ENCODE data around the gene BCAS1.

BCAS1 gene

DNA sequence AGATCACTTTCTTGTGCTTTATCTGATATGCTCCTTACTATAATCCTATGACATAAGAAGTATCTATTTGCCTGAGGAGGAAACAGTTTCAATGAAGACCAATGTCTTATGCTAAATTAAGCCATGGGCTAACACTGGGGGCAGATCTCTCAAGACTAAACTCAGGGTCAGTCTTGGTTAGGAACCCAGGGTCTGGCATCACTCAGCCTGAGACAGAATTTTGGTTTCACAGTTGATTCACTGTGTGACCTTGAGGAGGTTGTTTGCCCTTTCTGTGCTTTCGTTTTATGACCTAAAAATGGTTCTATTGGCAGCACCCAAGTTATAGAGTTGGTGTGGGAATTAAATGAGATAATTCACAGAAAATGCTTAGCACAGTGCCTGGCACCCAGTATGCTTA lies 4.9 kb upstream of the BCAS1 start:
- no peak for DNase-seq

DNA sequence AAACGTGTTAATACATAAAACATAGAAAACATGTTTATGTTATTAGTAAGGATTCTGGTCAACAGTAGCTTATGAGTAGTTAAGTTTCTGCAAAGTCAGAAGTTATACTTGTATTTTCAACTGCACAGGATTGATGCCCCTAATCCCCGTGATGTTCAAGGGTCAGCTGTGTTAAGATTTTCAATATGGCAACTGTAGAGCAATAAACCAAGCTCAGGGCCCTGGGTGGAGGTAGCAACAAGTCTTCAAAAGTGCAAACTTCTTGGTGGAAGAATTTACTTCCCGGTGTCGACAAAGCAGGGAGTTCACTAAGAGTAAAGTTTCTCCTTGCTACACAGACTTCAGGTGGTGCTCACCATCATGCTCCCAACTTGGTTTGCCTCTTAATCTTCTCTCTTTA lies 4.1 kb upstream of the BCAS1 start:
- no peak for DNase-seq

DNA sequence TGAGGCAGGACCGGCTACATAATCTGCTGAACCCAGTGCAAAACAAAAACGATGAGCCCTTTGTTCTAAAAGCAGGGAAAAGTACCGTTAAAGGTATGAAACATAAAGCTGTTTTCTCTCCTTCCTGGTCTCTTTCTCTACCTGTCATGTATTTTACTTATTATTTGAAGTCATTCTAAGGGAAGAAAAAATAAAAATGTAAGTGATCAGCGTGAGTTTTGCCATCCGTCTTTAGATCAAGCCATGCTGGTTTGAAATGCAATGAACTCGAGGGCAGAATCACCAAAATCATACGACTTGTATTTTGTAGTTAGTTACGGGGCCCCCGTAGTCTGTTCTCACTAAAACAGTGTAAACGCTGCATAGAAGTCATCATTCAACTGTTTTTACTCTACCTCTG lies 2.9 kb upstream of the BCAS1 start:
- DNase-seq = no peak

DNA sequence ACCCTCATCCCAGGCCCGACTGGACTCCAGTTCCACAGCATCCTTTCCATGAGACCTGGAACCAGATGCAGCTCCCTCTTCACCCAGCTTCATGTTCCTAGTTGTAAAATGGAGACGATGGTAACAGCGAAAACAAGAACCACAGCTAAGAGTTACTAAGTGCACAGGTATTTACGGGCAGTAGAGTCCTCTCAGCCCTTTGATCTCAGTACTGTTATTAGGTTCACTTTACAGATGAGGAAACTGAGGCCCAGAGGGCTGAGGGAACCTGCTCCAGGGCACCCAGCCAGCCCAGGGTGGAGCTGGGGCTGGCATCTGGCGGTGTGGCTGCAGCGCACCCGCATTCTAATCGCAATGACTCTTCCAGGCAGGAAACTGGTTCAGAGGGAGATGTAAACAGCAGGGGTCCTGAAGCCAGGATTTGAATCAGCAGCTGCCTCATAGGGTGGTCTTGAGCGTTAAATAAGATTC lies 858 bp downstream of the BCAS1 start:
- DNase-seq = no peak

DNA sequence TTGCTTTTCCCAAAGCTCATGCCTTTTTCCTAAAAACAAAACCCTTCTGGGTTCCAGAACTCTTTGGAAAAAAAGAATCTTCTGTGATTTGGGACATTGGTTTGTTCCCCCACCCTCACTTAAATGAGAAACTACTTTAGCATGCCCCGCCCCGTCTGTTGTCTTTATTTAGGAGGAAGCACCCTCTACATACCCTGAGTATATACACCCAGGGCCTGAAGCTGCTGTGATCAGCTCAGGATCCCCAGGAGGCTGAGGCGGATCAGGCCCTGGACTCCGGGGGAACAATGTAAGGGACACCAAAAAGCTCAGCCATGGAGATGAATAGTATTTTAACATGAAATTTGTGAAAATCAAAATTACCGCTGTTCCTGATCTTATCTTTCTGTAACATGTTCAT lies 1.4 kb downstream of the BCAS1 start:
- no peak for DNase-seq

DNA sequence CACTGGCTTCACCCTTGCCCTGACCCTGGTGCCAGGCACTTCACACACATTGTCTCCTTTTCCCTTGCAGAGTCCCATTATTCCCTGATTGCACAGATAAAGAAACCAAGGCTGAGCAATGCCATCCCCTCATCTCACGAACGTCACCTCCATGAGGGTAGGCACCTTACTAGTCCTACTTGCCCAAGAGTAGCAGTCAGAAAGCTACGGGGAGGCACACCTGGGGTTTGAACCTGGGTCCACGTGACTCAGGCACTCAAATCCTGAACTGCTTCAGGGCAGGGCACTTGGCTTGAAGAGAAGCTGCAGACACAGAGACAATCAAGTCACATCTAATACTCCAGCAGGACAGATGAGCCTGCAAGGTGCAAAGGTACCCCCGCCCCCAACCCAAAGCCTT lies 1.9 kb downstream of the BCAS1 start:
- no peak for DNase-seq

DNA sequence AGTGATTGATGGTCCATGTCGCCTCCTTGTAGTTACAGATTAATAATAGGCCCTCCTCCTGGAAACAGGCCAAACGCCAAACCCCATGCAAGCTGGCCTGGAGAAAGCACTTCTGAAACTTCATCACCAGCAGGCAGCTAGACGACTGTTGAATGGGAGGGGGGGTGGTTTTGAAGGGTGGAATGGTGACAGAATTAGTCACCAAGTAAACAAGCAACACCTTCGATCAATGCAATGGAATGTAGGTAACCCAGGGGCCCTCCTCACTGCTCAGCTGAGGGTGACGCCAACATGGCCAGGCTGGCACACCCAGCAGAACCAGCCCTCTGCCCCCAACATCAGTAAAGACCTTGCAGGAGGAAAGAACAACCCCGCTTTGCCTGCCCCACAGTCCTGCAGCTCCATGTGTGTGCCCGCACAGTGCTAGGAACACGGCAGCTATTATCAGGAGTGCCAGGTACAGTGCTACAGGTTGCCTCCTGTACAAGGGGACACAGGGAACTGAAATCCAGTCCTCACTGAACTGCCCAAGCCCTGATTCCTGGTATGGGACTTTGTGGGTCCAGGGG lies 2.7 kb downstream of the BCAS1 start:
- peak; percentile 56 for DNase-seq

DNA sequence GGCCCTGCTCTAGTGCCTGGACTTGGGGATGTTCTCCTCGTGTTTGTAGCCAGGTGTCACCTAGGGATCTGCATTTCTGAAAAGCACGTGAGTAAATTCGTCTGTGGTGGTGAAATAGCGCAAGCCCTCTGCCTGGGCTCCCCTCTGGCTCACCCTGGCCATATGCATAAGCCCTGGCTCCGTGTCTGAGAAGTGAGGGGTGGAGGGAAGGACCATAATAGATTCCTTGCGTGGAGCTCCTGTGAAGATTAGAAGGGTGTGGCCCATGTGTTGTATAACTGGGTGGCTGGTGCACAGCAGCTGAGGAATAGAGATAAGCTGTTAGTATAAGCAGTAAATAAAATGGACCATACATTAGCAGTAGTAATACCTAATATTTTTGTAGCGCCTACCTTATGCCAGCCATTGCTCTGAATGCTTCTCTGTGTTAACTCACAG lies 4.8 kb downstream of the BCAS1 start:
- DNase-seq = no peak

DNA sequence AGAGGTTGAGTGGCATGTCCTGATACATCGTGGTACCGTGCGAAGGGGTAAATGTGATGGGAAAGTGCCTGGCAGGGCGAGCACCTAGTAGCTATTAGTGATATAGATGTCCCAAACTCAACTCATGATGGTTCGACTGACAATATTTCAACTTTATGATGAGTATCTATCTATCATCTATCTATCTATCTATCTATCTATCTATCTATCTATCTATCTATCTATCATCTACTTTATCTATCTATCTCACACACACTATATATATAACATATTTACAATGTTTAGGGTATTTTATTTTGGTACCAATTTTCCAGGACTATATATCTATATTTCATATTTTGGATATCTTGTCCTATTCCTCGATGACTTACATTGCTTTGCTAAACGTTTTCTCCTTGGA lies 5.5 kb downstream of the BCAS1 start:
- no peak for DNase-seq

DNA sequence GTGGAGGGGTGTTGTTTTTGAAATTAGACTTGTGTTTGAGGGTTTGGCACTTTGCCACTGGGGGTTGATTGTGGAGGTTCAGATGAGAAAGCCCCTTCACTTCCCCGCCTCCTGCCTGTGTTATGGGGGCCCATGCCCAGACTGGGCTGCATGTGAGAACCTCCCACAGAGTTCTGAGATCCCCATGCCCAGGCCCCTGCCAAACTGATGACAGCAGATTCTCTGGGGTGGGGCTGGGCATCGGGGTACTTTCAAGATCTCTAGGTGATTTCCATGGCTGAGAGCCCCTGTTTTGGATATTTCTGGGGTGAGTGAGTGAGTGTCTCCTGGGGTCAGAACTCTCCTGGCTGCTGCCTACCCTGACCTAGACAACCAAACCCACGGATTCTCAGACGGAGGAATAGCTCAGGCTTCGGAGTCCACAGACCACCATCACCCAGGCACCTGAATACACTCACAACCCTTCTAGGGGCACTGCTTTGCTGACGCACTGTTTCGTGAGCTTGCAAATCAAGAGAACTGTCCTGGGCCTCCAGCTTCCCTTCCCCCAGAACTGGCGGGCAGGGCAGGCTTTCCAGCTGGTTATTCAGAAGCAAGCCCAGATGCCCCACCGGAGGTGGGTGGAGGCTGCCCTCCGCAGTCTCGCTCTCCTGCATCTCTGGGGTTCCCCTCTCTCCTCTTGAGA lies 6.3 kb downstream of the BCAS1 start:
- no peak for DNase-seq

DNA sequence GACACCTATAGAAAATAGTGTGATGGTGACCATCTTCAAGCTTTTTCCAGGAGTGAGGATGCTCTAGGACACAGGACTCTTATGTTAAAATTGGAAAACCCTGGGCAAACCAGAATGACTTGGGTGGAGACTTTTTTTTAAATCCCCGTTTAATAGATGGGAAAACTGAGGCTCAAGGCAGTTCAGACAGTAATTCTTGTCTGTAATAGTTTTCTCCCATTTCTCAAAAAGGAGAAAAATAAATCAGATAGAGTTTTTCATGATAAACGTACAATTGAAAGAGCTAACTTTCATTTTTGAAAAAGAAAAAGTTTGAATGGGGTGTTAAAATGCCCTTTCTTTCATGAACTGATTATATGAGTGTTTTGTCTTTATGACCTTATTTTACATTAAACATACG lies 6.8 kb downstream of the BCAS1 start:
- DNase-seq = no peak

DNA sequence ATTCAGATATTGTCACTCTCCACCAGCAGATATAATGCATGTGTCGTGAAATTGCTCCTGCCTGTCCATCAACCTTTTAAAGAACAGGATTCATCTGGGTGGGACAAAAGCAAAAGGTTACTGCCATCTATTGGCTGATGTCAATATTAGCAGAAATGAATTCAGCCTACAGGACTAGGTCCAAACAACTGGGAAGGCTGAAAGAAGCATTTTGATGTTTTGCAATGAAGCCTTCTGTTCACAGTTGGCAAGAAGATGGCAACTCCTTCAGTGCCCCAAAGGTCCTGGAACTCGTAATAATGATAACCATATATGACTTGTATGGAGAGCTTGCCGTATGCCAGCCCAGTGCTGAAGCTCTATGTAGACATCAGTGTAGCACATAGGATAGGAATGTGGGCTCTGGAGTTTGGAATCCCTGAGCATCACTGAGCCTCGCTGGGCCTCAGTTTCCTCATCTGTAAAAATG lies 7.5 kb downstream of the BCAS1 start:
- peak; percentile 68 for DNase-seq

DNA sequence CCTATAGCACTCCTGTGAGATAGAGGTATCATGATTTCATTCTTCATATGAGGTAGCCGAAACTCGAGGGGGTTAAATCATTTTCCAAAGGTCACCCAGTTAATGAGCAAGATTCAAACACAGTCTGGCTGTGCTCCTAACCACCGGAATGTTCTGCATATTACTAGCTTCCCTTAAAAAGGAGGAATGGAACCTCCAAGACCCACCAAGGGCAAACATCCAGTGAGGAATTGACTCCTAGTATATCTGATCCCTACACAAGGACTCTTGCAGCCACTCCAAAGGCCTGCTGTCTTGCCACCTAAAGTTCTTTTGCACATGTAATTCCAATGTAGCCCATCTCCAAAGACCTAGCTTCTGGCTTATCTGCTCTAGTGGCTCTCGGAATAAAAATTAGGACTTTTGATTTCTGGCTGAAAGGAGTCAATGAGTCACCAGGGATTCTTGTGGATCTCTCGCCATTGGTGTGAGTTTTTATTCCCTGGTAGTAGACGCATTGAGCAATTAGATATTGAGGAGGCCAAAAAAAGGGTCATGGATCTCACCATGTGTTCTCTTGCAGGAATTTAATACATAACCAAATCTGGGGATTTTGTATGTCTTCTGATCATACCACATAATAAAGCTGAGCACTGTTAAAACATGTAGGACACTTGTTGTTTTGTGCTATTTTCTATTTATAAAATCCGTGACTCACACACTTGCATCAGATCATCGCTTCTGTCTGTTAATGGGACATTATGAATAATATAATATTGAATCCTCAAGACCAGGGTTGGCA lies 9.1 kb downstream of the BCAS1 start:
- DNase-seq = peak; percentile 70

DNA sequence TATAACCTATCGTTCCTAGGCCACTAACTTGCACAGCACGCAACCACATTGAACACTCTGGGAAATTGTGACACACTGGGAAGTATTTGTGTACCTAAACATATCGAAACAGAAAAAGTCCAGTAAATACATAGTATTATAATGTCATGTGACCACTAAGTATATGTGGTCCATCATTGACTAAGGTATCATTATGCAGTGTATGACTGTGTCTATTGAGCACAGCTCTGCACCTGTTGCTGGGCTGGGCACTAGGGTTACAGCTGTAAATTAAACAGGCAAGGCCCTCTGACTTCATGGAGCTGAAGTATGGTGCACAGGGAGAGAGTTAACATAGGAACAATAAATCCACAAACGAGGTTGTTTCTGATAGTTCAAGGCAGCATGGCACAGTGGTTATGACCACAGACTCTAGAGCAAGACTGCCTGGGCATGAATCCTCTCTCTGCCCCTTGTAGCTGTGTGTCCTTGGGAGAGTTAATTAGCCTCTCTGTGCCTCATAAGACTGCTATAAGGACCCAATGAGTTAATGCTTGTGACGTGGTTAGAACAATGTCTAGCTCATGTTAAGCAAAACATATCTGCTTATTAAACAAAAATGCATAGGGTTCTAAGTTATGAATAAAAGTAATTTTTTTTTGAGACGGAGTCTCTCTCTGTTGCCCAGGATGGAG lies 10.6 kb downstream of the BCAS1 start:
- DNase-seq = no peak

DNA sequence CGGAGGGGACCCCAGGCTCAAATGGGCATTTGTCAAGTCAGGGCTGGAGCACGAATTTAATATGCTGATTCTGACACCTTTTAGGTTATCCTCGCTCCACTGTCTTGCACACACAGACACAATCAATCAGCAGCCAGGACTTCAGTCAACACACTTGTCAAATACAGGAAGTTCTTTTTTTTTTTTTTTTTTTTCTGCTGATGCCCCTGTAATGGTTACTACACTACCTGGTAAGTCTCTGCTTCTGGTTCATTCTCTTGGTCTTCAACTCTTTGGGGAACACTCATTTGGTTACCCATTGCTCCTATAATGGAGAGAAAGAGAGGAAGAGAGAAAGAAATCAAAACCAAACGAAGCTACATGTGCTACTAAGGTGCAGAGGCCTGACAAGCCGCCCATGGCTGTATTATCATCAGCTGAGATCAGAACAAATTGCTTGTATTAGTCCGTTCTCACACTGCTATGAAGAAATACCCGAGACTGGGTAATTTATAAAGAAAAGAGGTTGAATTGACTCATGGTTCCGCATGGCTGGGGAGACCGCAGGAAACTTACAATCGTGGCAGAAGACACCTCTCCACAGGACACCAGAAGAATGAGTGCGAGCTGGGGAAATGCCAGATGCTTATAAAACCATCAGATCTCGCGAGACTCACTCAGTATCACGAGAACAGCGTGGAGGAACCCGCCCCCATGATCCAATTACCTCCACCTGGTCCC lies 11.8 kb downstream of the BCAS1 start:
- no peak for DNase-seq

DNA sequence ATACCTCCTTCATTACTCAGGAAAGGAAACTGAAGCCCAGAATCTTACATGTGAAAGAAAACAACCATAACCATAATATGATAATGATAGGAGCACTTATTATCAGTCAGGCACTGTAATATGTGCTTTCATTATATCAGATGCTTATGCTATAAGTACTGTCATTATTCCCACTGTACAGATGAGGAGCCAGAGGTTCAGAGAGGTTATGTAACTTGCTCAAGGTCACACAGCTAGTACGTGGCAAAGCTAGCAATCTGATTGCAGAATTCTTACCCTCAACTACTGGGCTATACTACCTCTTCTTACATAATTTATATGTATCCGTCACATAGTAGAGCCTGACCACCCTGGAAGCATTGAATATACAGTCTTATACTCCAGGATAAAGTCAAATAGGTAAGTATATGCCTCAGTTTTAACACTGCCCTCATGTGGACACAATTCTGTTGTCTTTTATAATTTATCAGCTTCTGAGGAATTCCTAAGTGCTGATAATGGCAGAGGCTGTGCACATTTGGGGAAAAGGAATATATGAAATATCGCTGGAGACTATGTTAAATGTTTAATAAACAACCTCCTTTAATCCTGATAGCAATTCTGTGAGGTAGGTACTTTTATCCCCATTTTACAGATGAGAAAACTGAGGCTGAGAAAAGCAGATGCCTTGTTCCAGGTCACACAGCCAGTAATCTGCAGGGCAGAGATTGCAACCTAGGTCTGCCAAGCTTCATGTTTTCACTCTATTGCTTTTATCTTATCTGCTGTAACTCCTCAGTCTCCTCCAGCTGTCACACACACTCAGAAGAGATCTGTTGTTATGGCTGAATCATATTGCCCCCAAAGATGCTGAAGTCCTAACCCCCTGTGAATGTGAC lies 13.4 kb downstream of the BCAS1 start:
- peak; percentile 29 for DNase-seq

DNA sequence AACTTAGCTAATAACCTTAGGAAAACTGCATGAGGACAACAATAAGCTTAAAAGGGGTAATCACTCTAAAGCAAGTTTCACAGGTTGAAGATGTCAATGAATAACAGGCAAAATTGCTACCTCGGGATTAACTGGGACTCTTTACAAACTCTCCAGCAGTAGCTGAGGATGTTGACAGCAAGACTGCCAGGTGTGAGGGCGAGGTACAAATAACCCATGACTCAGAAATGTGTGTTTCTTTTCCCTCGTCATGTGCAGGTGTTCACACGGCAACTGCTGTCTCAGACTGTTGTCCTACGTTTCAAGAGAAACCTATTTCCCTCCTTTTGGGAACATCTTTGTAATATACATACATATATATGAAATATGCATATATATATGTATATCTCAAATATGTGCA lies 15.9 kb downstream of the BCAS1 start:
- no peak for DNase-seq

DNA sequence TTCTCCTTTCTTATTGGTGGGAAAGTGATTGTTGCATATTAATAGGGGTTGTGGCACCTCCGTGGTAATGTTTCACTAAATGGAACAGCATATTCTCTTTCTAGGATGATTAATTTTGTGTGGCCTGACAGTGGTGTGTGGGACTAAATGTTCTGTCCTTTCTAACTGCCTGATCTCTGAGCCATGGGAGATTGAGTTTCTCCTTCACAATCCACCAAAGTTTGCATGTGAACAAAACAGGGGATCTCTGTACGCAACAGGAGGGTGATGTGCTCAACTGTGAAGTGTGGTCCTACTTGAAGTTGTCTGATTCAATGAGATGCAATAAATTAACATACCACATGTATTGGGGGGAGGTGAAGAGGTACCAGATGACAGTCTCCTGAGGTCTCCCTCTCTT lies 19.3 kb downstream of the BCAS1 start:
- DNase-seq = peak; percentile 21

DNA sequence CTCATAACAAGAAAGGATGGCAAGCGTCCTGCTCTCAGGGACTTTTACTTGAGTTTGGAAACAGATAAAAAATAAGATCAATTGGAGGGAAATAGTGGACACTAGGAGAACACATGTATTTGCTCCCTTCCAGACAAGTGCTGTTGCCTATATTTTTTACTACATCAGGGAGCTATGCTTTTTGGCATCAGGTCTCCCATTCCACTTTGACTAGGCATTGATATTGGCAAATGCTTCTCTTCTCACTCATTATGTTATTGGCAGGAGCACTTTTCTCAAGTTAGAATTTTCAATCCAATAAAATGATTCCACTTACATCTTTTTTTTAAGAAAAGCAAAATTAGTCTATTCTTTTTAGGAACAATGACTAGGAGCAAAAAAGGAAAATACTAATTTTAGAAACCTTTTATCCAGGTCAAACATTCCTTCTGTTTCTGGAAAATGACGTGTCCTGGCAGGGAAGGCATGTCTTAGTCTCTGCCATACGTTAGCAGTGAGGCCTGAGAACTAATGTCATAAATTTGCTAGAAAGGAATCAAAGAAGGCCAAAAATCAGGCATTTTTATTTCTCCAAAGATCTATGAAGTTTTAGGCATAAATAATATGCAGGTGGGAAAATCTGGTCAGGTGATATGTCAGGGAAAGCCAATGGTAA lies 21.4 kb downstream of the BCAS1 start:
- DNase-seq = peak; percentile 40

DNA sequence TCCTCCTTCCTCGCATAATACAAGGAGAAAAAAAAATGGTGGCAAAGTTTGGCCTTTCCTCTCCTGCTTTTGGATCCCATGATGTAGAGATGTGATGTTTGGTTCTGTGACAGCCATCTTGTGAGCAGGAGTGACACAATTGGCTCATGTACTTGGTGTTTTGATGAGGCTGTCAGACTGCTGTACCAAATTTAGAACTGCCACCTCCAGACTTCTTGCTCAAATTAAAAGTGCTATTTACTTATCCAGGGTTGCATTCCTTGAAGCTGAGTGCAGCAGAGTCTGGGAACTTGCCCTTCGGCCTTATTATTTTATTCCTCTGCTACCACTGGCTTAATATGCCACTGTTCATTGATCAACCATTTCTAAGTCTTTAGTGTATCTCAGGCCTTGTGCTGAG lies 21.9 kb downstream of the BCAS1 start:
- no peak for DNase-seq

DNA sequence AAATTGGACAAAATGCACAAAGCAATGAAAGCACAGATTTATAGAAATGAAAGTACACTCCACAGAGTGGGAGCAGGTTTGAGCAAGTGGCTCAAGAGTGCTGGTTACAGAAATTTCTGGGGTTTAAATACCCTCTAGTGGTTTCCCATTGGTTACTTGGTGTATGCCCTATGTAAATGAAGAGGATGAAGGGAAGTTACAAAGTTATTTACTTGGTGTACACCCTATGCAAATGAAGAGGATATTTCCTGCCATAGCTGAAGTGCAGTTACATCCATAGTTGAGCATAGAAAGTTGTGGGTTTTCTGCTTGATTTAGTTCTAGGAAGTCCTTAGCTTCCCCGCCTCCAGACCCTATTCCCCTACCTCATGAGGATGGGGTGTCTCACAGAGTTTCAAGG lies 22.7 kb downstream of the BCAS1 start:
- no peak for DNase-seq

Measured in fibroblast of skin of right quadriceps (primary cell).